Stimulated activated CD8-positive, alpha-beta memory T cell treated with anti-CD3 and anti-CD28 coated beads, Interleukin-15, amount 100 ng/mL, for 1 hour (primary cell): ENCODE measurements around the gene FAM76B.

Experiments
- DNase-seq: peaks from one replicate; pipeline ENCODE4 v3.0.0-alpha.2; 2020; ENCODE audit warnings: low read depth

FAM76B gene

DNA sequence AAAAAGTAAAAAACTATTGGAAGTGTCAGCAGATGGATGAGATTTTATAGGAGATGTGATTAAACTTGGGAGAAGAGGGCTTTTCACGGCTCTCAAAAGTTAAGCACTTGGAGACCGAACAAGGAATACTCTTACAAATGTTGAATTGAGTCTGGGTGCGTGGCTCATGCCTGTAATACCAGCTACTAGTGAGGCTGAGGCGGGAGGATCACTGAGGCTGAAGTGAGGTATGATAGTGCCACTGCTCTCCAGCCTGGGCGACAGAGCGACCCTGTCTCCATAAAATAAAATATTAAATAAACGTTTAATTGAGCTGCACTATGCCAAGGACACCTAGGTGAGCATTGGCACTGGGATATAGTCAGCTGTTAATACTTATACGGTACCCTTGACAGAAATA lies 2.6 kb upstream of the FAM76B start:
- DNase-seq, result no peak

DNA sequence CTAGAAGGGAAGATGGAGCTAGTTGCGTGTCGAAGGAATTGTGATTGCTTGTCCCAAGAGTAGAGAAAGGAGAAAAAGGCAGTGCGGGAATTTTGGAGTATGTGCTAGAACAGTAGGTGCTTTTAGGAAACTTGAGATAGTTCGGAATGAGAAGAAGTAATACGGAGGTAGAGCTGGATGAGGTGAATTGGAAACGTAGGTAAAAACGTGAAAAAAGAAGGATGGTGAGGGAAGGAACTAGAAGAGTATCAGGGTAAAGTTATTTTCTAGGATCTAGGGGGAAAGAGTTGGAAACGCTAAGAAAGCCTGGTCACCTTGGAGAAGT lies 2.1 kb upstream of the FAM76B start:
- no peak for DNase-seq

- peak; percentile 29 for DNase-seq
Measured at GRCh38 chr11:95790933-95791708, 1.5 kb upstream of the FAM76B start.

GRCh38 chr11:95790123-95790932 lies 746 bp upstream of the FAM76B start, which contains the start of gene CEP57:
CEP57 (plus strand) TSS chr11:95790498; CDS start chr11:95790699, 201 bp downstream.
- peak; percentile 89 for DNase-seq

DNA sequence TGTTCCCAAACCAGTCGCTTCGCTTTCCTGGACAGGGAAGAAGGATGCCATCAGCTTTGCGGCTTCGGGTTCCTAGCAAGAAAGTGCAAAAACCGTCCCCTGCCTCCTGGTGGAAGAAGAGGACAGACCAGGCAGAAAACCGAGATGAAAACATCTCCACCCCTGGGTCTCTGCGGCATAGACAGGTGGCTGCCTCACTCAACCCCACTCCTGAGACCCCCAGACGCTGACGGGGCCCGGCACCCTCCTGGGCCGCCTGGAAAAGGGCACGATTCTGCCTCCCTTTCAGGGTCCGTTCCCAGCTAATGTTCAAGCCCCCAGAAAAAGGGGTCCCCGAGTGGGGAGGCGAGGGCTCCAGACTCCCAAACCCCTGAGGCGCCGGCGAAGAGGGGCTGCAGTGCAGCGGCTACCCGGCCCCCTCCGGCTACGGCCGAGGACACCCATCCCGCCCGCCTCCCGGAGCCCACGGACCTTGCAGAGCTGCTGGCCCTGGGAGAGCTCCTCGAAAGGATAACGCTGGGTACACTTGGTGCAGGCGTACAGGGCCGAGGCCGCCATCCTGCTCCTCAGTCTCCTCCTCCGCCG lies 569 bp downstream of the FAM76B start:
- peak; percentile 11 for DNase-seq

- DNase-seq, result no peak
Measured at GRCh38 chr11:95780544-95780943, 9.0 kb downstream of the FAM76B start.

GRCh38 chr11:95778699-95779098 lies 10.9 kb downstream of the FAM76B start:
- DNase-seq, result no peak

DNA sequence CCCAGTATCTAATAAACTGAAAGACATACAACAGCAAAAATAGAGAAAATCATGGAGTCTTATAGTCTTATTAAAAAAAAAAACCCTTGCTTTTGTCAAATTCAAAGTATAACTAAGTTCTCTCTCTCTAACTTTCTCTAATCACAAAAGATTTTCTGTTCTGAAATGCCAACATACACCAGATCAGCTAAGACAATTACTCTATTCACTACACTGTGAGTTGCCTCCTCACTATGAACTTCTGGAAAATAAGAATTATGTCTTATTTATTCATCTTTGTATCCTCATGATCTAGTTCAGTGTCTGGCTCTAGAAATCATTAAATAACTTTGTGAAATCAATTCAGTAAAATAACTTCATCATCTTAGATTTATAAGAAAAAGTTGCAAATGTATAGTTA lies 12.7 kb downstream of the FAM76B start:
- DNase-seq, result no peak

DNA sequence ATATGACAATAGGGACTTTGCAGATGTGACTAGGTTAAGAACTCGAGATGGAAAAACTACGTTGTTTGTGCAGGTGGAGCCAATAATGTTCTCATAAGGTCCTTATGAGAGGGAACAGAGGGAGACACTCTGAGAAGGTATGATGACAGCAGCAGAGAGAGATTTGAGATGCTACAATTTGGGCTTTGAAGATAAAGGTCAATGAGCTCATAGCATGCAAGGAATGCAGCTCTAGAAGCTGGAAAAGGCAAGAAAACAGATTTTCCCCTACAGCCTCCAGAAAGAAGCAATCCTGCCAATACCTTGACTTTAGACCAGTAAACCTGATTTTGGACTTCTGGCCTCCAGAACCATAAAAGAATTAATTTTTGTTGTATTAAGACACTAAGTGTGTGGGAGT lies 21.1 kb downstream of the FAM76B start:
- DNase-seq, result no peak

DNA sequence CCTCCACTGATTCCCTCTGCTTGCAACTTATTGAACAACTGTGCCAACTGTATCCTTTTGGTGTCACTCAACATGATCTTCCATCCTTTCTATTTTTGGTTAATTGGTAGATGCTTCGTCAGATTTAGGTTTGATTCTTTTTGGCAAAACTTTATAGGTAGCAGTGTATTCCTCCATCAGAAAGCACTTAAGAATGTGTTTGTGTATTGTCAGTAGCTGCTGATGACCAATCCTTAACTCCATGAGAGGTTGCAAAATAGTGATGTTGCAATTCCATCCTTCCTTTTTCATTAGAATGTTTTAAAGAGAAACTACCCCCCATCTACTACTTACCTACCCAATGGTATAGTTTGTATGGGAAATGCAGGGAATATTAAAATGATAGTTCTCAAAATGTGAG lies 22.1 kb downstream of the FAM76B start:
- no peak for DNase-seq

GRCh38 chr11:95766701-95767100 lies 22.9 kb downstream of the FAM76B start:
- no peak for DNase-seq

DNA sequence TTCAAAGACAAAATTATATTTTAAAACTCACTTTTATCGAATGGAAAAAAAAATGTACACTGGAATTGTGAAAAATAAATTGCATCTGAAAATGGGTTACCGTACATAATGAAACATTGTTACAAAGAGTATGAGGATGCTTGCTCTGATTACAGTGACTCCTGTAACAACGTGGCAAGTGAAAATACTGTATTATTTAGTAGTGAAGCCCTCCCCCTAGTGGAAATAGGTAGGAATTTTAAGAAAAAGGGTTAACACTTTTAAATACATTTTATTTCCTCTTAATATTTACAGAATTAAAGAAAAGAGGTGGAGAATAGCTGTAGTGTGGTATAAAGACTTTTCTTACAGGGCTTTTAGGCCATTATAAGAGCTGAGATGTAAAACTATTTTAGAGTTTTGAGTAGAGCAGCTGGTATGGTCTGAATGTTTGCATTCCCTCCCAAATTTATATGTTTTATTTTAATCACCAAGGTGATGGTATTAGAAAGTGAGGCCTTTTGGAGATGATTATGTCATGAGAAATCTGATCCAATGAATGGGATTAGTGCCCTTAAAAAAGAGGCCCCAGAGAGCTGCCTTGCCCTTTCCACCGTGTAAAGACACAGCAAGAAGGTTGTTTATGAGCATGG lies 25.2 kb downstream of the FAM76B start:
- no peak for DNase-seq

DNA sequence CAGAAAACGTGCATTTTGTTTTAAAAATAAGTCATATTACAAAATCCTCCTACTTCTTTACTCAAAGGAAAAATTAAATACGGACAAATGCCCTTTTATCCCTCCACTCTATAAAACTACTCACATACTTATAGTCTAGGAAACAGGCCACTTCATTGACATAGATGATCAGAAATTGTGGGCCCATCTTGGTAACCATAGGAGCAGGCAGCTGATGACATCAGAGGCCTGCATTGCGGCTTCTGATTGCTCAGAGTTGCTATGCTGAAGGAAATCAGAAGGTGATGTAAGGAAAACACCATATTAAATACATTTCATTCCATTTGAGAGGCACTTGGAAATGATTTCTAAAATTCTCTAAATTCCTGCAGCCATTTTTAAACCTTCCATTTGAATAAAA lies 27.0 kb downstream of the FAM76B start:
- no peak for DNase-seq

- no peak for DNase-seq
Measured at GRCh38 chr11:95760941-95761340, 28.6 kb downstream of the FAM76B start.

- DNase-seq, result no peak
Measured at GRCh38 chr11:95751515-95751914, 38.1 kb downstream of the FAM76B start.

GRCh38 chr11:95750101-95750500 lies 39.5 kb downstream of the FAM76B start:
- no peak for DNase-seq

DNA sequence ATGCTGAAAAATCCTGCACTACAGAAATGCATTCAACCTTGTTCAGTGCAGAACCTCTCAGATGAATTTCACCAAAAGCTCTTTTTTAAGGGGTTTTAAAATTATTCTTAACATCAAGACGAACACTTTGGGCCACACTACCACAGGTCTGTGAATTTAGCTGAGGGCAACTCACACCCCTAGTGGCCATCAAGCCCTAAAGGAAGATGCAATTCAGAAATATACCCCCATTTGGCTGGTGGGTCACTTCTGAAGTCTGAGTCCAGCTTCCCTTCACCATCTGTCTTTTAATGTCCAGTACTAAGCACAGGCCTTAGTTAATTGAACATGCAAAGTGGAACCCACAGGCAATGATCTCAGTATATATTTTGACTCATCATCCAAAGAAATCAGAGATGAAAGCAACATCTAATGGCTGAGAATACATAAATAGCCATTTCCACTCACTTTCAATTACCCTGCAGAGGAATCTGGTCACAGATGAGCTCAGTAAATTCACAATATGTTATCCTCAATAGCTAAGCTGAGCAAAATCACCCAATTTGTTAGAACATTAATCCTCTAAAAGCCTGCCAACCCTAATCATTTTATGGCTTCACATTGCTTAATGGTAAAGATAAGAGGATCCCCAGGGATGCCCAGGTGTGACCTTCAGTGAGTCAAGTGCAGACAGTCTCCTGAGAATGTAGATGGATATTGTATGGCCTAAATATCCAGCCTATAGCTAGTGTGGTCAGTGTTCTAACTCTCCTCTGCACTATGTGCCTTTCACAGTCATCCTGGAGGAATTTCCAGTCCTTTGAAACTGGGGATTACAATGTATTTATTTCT lies 50.3 kb downstream of the FAM76B start:
- no peak for DNase-seq

DNA sequence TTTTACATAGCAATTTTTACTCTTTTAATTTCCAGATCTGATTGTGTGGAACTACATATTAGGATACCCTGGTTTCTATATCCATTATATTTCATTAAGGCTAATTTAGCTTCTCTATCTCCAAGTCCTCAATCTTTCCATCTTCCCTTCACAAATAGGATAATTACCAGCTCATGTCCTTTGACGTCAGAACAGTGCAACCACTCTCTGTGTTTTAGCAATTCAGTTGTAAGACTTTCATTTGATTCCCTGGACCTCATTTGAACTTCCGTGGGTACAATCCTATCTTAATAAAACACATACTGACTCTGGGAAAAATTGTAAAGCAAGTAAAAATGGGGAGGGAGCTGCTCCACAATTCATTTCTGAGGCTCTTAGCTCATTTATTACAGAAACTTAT lies 52.8 kb downstream of the FAM76B start:
- no peak for DNase-seq

- DNase-seq, result no peak
Measured at GRCh38 chr11:95736355-95736754, 53.2 kb downstream of the FAM76B start.

DNA sequence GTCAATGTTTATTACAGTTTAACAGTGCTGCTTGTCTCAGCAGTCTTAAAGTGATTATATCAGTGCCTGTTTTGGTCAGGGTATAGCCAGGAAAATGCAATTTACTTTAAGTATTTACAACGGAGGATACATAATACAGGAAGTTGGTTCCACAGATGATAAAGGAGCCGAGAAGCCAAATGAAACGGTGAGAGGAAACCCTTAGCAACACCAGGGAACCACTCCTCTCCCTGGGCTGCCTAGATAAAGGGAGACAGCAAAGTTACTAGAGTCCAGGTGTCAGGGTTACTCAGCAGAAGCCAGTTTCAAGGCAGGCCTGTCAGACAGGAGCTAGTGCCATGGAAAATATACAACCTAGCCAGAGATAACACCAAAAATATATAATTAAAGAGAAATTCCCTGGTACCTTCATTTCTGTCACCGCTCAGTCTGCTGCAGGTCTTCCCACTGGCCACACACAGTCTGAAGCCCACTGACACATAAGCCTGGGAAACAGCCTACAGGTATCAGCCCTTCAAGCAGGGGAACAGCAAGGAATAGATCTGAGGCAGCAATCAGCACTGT lies 55.5 kb downstream of the FAM76B start:
- no peak for DNase-seq

DNA sequence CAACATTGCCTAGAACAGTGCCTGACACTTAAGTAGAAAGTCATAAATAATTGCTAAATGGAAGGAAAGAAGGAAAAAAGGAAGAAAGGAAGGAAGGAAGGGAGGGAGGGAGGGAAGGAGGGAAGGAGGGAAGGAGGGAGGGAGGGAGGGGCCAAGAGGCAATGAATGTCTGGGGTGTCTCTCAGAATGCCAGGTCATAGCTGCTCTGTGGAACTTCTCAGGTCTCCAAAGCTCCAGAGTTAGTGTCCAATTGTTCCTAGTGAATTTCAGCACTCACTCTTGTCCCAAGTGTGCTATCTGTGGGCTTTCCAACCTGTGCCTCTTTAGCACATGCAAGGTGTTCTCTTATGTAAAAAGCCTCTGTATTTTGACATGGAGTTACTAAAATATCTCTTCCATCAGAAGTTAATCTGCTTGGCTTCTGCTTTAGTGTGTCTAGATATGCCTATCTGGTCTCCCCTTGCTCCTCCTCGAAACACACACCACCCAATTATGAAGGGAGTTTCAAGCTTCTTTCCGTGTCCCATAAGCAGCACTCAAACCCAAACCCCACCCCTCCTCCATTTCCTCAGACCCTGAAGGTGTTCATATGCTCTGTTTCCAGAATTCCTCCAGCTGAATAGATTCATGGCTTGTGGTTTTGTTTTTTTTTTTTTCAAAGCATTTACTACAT lies 56.5 kb downstream of the FAM76B start:
- DNase-seq, result no peak
